ENCODE results near the gene MAGEB17. TPM values are rescaled to one million over a fixed set of nuclear protein-coding genes. Genes with fewer than 3 reads are reported as not detected.

The MAGEB17 gene
- total and polyA plus RNA-seq, 2 of the 8 experiments (the other 6 are each of a cell fraction or from before 2014, with no cell fraction given) = 0.48 to 1.1 TPM

GRCh38 chrX:16175329-16176061 is 8.2 kb downstream of the MAGEB17 start:
- no peaks in the 10 kb centered on the region for H3K36me3 ChIP-seq (ENCODE audit: control insufficient read depth in 2 of 4, insufficient read depth in 4 of 4, low read length in 3 of 4)
- H3K79me2 ChIP-seq (ENCODE audit: control insufficient read depth in 1 of 2, insufficient read depth in 2 of 2, low read length in 2 of 2) = no peaks in the 10 kb centered on the region
- H2AFZ ChIP-seq (ENCODE audit: low read length) = no peak overlapping the region
- TF ChIP-seq TAF7 (optimal IDR thresholded peaks at IDR 0.05; ENCODE audit: borderline replicate concordance, low read depth, low read length) (no peak), CBX5 (IDR thresholded peaks at IDR 0.05; ENCODE audit: low read depth, low read length) (no peak)

More at GRCh38 chrX:16175329-16176061, 8.2 kb downstream of the MAGEB17 start:
- Histone ChIP-seq H3K4me3 (ENCODE audit: extremely low read depth in 1 of 4, insufficient read depth in 2 of 4, low read depth in 3 of 4, low read length in 4 of 4) (no peak overlapping the region), H2BK5ac (ENCODE audit: low read depth, low read length) (no peak overlapping the region), H4K8ac (ENCODE audit: extremely low read depth, insufficient read depth, low read length) (no peak overlapping the region), H2BK15ac (ENCODE audit: low read length) (no peak overlapping the region), H2BK12ac (ENCODE audit: low read depth, low read length) (no peak overlapping the region), H3K23me2 (ENCODE audit: low read depth, low read length) (no peaks in the 10 kb centered on the region), H3K9me3 (ENCODE audit: insufficient read depth in 2 of 2, low read depth in 1 of 2, low read length in 1 of 2) (no peaks in the 10 kb centered on the region), H3K27ac (ENCODE audit: low read depth, low read length) (no peak overlapping the region), H2BK20ac (ENCODE audit: low read length) (no peak overlapping the region), H3K18ac (ENCODE audit: extremely low read depth, low read length) (no peak overlapping the region), H3K4me2 (ENCODE audit: insufficient read depth in 1 of 2, low read depth in 2 of 2, low read length in 2 of 2) (no peak overlapping the region), H3K79me1 (ENCODE audit: low read depth, low read length) (no peaks in the 10 kb centered on the region), H3K4ac (replicated peaks; ENCODE audit: insufficient read length, low read depth, low read length) (no peak overlapping the region), H3K14ac (ENCODE audit: insufficient read length) (no peak overlapping the region), H3K4me1 (replicated peaks in 1 of 4; ENCODE audit: control insufficient read depth in 3 of 4, insufficient read depth in 4 of 4, low read length in 3 of 4) (peaks cover 0 to 3% (median 0%) of the 10 kb centered on the region in 4 experiments; a peak in 1 of 7 replicates), H3K56ac (replicated peaks; ENCODE audit: insufficient read length, low read depth, low read length) (no peak overlapping the region), H3K9ac (replicated peaks in 1 of 4; ENCODE audit: extremely low read depth in 1 of 4, low read depth in 3 of 4, low read length in 3 of 4) (no peak overlapping the region), H4K91ac (replicated peaks; ENCODE audit: insufficient read length, low read length) (no peak overlapping the region), H4K5ac (ENCODE audit: insufficient read length, low read depth, low read length) (no peak overlapping the region), H4K20me1 (replicated peaks in 1 of 2; ENCODE audit: control insufficient read depth in 1 of 2, insufficient read depth in 2 of 2, low read length in 2 of 2) (no peaks in the 10 kb centered on the region), H3K27me3 (replicated peaks in 1 of 4; ENCODE audit: control insufficient read depth in 3 of 4, extremely low read depth in 1 of 4, insufficient read depth in 3 of 4, low read length in 3 of 4) (no peaks in the 10 kb centered on the region), H2AK5ac (ENCODE audit: low read depth, low read length) (no peak overlapping the region), H2BK120ac (replicated peaks; ENCODE audit: low read depth, low read length) (no peak overlapping the region), H3K23ac (ENCODE audit: insufficient read length) (no peak overlapping the region)
- ChIA-PET CTCF (ENCODE audit: partially characterized antibody) (no interaction called here), POLR2A (ENCODE audit: partially characterized antibody) (no interaction called here)
- DNase-seq (ENCODE audit: low read depth in 1 of 2, low spot score in 2 of 2) (no peak), FAIRE-seq (peak; percentile 66)
- 90% methylated on average over 3 of the region's 3 CpGs; no CpG with 5 or more reads in 1 of the 2 experiments for WGBS, 2 experiments (ENCODE audit: extremely low coverage in 1 of 2, insufficient coverage in 1 of 2, insufficient read length in 1 of 2, insufficient replicate concordance in 2 of 2, low coverage in 1 of 2, low lambda C conversion rate in 2 of 2, missing lambda C conversion rate in 1 of 2)
